ENCODE measurements around the gene RAB27B.
"Not testable (repeated sequence)": the region's sequence is repeated elsewhere in the genome, so short reads cannot be mapped to it uniquely, and the experiment has no call there.

Gene RAB27B

GRCh38 chr18:54820785-54821275, 7.4 kb upstream of the RAB27B start:
- peak; percentile 35 to 55 for DNase-seq

GRCh38 chr18:54822872-54823845, 5.1 kb upstream of the RAB27B start:
- peak in 1 of 2 experiments; percentile 22 for DNase-seq

- no peak for DNase-seq
Measured at GRCh38 chr18:54824761-54825160, 3.5 kb upstream of the RAB27B start.

- no peak for DNase-seq
Measured at GRCh38 chr18:54825601-54826344, 2.5 kb upstream of the RAB27B start.

- DNase-seq: no peak
Measured at GRCh38 chr18:54828986-54829385, 709 bp downstream of the RAB27B start.

GRCh38 chr18:54829856-54830255, 1.6 kb downstream of the RAB27B start:
- no peak for DNase-seq

- no peak for DNase-seq
Measured at GRCh38 chr18:54830260-54830659, 2.0 kb downstream of the RAB27B start.

GRCh38 chr18:54830866-54831265, 2.6 kb downstream of the RAB27B start:
- DNase-seq: no peak

- peak; percentile 48 to 59 for DNase-seq
Measured at GRCh38 chr18:54835944-54836343, 7.7 kb downstream of the RAB27B start.

- no peak for DNase-seq
Measured at GRCh38 chr18:54843314-54843713, 15.0 kb downstream of the RAB27B start.

- DNase-seq: no peak
Measured at GRCh38 chr18:54845787-54846186, 17.5 kb downstream of the RAB27B start.

- no peak for DNase-seq
Measured at GRCh38 chr18:54848121-54848520, 19.8 kb downstream of the RAB27B start.

GRCh38 chr18:54849683-54850082, 21.4 kb downstream of the RAB27B start:
- DNase-seq: no peak

- DNase-seq: no peak
Measured at GRCh38 chr18:54850598-54850997, 22.3 kb downstream of the RAB27B start.

GRCh38 chr18:54852780-54853675, 24.8 kb downstream of the RAB27B start:
- peak; percentile 76 to 86 for DNase-seq

- DNase-seq: not testable (repeated sequence)
Measured at GRCh38 chr18:54855050-54855449, 26.8 kb downstream of the RAB27B start.

GRCh38 chr18:54856105-54856646, 27.9 kb downstream of the RAB27B start:
- peak in 1 of 2 experiments; percentile 16 for DNase-seq

GRCh38 chr18:54857499-54857898, 29.2 kb downstream of the RAB27B start:
- DNase-seq: no peak

GRCh38 chr18:54859667-54860421, 31.6 kb downstream of the RAB27B start:
- DNase-seq: no peak

GRCh38 chr18:54860941-54861340, 32.7 kb downstream of the RAB27B start:
- no peak for DNase-seq

- no peak for DNase-seq
Measured at GRCh38 chr18:54867131-54867530, 38.9 kb downstream of the RAB27B start.
